K562 (cell line): ENCODE measurements around the gene DNAJC25. TPM values are rescaled to one million over a fixed set of nuclear protein-coding genes. Genes with fewer than 3 reads are reported as not detected.

Experiments used
- ARNT ChIP-seq, 2 experiments: fragments of 450-650 bp; IDR thresholded peaks; 2 replicates each; pipeline ENCODE4 v1.6.1; 2016; ENCODE audit warnings: mild to moderate bottlenecking in 1 of 2
- EP300 ChIP-seq: IDR thresholded peaks from 2 replicates; pipeline ENCODE4 v1.6.1; 2012; ENCODE audit warnings: low read length, improper control_type of control experiment
- FOXP1 ChIP-seq: sonication (generic); formaldehyde crosslinking; IDR thresholded peaks from 2 replicates; pipeline ENCODE4 v1.8.0; 2022; ENCODE audit warnings: mild to moderate bottlenecking, missing genetic modification reagents
- GMEB1 ChIP-seq: fragments of 250-450 bp; sonication (Bioruptor Pico); IDR thresholded peaks from 2 replicates; pipeline ENCODE4 v1.4.0; 2020; ENCODE audit warnings: mild to moderate bottlenecking
- JUN ChIP-seq, 2 experiments: sonication (generic) in 1 of 2; formaldehyde crosslinking in 1 of 2; IDR thresholded peaks; 2 replicates each; pipeline versions ENCODE4 v1.6.1 to v1.8.0; 2012 to 2022; ENCODE audit warnings: borderline replicate concordance in 2 of 2, mild to moderate bottlenecking in 2 of 2, improper control_type of control experiment in 1 of 2, low read depth in 1 of 2, low read length in 1 of 2, missing genetic modification reagents in 1 of 2
- JUND ChIP-seq, 2 experiments: IDR thresholded peaks; 2 replicates in 1 of 2; 3 replicates in 1 of 2; pipeline ENCODE4 v1.6.1; 2011; ENCODE audit warnings: borderline replicate concordance in 2 of 2, low read depth in 2 of 2, low read length in 2 of 2, improper control_type of control experiment in 1 of 2, missing biosample characterization in 1 of 2, missing genetic modification characterization in 1 of 2, missing genetic modification reagents in 1 of 2
- NCOR1 ChIP-seq: fragments of 450-650 bp; IDR thresholded peaks from 2 replicates; pipeline ENCODE4 v1.6.1; 2016; ENCODE audit warnings: mild to moderate bottlenecking, moderate library complexity
- NFIC ChIP-seq: fragments of 450-650 bp; IDR thresholded peaks from 2 replicates; pipeline ENCODE4 v1.6.1; 2017; ENCODE audit warnings: mild to moderate bottlenecking, inconsistent platforms
- PML ChIP-seq: IDR thresholded peaks from 2 replicates; pipeline ENCODE4 v1.6.1; 2012; ENCODE audit warnings: low read length, inconsistent platforms
- TAF7 ChIP-seq: fragments of 450-650 bp; IDR thresholded peaks from 2 replicates; pipeline ENCODE4 v1.6.1; 2016; ENCODE audit warnings: missing genetic modification characterization, missing compliant biosample characterization
- ZNF384 ChIP-seq: IDR thresholded peaks from 2 replicates; pipeline ENCODE4 v1.6.1; 2012; ENCODE audit warnings: low read depth, low read length, improper control_type of control experiment
- polyA plus RNA-seq, 8 experiments: library from polyadenylated mRNA; depleted of rRNA in 4 of 8; stranded (reverse) in 5 of 8; unstranded in 3 of 8; fragments of >200 nt; fragmentation: Nextera tagmentation in 2 of 8; fragmentation: Illumina TruSeq in 1 of 8; extraction: Ambion mirVana in 2 of 8; extraction: Trizol in 1 of 8; gene quantifications; 2 replicates each; pipeline versions ENCODE4 v1.2.1 to v1.2.3, GENCODE V29; 2011 to 2014; ENCODE audit warnings: inconsistent platforms in 1 of 8, missing spikeins in 1 of 8
- total RNA-seq, 7 experiments: library from RNA; depleted of rRNA in 6 of 7; stranded (reverse); fragments of >200 nt in 6 of 7; fragmentation: Illumina TruSeq in 2 of 7; extraction: Trizol in 2 of 7; gene quantifications; 2 replicates each; pipeline versions ENCODE4 v1.2.1 to v1.2.3, GENCODE V29; 2011 to 2021; ENCODE audit warnings: low replicate concordance in 1 of 7
- TF ChIP-seq, protein P1 (sequence below): fragments of 200-800 bp; sonication (Bioruptor generic); IDR thresholded peaks from 2 replicates; pipeline ENCODE4 v1.6.1; 2016; ENCODE audit warnings: missing genetic modification characterization, missing compliant biosample characterization
- TF ChIP-seq, protein P2 (sequence below), 2 experiments: fragments of 450-650 bp; IDR thresholded peaks; 2 replicates each; pipeline ENCODE4 v1.6.1; 2016; ENCODE audit warnings: mild to moderate bottlenecking in 2 of 2, borderline replicate concordance in 1 of 2, low read depth in 1 of 2, moderate library complexity in 1 of 2

DNAJC25 gene
- total and polyA plus RNA-seq, 9 of the 15 experiments (the other 6 are each of a cell fraction or from before 2014, with no cell fraction given) = 3.7 to 11.2 (median 7.1) TPM

DNA sequence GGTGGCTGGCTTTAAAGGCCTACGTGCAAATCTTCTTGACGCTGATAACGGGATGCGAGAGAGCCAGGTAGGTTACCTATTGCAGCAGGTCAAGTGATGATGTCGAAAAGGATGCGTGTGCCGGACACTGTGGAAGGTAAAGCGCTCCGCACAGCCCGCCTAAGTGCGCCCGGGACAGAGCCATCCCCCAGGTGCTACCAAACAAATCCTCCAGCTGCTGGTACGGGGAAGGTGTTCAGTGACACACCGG lies 245 bp upstream of the DNAJC25 start (continued):
- TF ChIP-seq, protein P1, sequence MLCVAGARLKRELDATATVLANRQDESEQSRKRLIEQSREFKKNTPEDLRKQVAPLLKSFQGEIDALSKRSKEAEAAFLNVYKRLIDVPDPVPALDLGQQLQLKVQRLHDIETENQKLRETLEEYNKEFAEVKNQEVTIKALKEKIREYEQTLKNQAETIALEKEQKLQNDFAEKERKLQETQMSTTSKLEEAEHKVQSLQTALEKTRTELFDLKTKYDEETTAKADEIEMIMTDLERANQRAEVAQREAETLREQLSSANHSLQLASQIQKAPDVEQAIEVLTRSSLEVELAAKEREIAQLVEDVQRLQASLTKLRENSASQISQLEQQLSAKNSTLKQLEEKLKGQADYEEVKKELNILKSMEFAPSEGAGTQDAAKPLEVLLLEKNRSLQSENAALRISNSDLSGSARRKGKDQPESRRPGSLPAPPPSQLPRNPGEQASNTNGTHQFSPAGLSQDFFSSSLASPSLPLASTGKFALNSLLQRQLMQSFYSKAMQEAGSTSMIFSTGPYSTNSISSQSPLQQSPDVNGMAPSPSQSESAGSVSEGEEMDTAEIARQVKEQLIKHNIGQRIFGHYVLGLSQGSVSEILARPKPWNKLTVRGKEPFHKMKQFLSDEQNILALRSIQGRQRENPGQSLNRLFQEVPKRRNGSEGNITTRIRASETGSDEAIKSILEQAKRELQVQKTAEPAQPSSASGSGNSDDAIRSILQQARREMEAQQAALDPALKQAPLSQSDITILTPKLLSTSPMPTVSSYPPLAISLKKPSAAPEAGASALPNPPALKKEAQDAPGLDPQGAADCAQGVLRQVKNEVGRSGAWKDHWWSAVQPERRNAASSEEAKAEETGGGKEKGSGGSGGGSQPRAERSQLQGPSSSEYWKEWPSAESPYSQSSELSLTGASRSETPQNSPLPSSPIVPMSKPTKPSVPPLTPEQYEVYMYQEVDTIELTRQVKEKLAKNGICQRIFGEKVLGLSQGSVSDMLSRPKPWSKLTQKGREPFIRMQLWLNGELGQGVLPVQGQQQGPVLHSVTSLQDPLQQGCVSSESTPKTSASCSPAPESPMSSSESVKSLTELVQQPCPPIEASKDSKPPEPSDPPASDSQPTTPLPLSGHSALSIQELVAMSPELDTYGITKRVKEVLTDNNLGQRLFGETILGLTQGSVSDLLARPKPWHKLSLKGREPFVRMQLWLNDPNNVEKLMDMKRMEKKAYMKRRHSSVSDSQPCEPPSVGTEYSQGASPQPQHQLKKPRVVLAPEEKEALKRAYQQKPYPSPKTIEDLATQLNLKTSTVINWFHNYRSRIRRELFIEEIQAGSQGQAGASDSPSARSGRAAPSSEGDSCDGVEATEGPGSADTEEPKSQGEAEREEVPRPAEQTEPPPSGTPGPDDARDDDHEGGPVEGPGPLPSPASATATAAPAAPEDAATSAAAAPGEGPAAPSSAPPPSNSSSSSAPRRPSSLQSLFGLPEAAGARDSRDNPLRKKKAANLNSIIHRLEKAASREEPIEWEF (CRISPR knock-in tag) = no peak
- TF ChIP-seq, protein P2, sequence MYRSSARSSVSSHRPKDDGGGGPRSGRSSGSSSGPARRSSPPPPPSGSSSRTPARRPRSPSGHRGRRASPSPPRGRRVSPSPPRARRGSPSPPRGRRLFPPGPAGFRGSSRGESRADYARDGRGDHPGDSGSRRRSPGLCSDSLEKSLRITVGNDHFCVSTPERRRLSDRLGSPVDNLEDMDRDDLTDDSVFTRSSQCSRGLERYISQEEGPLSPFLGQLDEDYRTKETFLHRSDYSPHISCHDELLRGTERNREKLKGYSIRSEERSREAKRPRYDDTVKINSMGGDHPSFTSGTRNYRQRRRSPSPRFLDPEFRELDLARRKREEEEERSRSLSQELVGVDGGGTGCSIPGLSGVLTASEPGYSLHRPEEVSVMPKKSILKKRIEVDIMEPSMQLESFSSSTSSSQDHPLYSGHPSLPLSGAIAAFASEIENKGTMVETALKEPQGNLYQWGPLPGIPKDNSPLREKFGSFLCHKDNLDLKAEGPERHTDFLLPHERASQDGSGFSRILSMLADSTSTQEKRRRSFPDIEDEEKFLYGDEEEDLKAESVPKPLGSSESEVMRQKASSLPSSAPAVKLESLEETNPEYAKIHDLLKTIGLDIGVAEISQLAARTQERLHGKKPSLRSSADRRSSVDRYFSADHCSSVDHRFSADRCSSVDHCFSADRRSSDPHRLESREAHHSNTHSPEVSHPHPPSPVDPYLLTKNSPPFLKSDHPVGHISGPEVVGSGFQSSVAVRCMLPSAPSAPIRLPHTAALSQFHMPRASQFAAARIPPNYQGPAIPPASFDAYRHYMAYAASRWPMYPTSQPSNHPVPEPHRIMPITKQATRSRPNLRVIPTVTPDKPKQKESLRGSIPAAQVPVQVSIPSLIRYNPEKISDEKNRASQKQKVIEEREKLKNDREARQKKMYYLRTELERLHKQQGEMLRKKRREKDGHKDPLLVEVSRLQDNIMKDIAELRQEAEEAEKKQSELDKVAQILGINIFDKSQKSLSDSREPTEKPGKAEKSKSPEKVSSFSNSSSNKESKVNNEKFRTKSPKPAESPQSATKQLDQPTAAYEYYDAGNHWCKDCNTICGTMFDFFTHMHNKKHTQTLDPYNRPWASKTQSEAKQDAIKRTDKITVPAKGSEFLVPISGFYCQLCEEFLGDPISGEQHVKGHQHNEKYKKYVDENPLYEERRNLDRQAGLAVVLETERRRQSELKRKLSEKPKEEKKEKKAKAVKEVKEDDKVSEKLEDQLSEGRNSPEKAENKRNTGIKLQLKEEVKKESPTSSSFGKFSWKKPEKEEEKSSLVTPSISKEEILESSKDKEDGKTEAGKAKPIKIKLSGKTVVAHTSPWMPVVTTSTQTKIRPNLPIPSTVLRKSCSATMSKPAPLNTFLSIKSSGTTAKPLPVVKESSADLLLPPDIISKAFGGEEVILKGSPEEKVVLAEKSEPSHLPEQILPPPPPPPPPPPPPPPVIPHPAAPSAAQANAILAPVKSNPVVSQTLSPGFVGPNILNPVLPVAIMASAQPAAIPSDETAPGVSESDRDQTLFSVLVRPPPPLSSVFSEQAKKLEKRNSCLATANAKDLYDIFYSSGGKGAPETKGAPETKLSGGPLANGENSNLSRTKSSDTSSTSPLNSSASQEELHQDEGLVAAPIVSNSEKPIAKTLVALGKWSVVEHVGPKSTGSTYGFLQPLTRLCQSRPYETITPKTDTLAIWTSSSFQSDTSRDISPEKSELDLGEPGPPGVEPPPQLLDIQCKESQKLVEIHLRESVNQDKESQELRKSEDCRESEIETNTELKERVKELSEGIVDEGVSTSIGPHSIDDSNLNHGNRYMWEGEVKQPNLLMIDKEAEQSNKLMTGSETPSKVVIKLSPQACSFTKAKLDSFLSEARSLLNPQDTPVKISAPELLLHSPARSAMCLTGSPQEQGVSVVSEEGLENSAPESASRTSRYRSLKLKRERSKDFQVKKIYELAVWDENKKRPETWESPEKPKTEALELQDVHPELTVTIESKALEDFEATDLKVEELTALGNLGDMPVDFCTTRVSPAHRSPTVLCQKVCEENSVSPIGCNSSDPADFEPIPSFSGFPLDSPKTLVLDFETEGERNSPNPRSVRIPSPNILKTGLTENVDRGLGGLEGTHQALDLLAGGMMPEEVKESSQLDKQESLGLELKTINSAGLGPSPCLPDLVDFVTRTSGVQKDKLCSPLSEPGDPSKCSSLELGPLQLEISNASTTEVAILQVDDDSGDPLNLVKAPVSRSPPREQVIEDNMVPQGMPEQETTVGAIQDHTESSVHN (IDR thresholded peaks at IDR 0.05; ENCODE audit: borderline replicate concordance in 1 of 2, low read depth in 1 of 2) = no peak
- TF ChIP-seq ZNF384 (no peak), EP300 (no peak), PML (no peak), TAF7 (tag) (peak; percentile 27; the same call in 1 of the 2 replicates), NCOR1 (no peak), JUND (IDR thresholded peaks at IDR 0.05; ENCODE audit: borderline replicate concordance, low read depth, low read length) (peak; percentile 77), JUND (tag; IDR thresholded peaks at IDR 0.05; ENCODE audit: borderline replicate concordance, low read depth, low read length) (0 out of 3 replicates have a peak, but pooled peaks have one; percentile 60), FOXP1 (CRISPR knock-in tag) (no peak), NFIC (no peak), GMEB1 (CRISPR knock-in tag) (no peak), ARNT (IDR thresholded peaks at IDR 0.05) (0 out of 4 replicates have a peak, but pooled peaks of 1 of the 2 experiments have one; percentile 39), JUN (IDR thresholded peaks at IDR 0.05; ENCODE audit: borderline replicate concordance, low read depth, low read length) (no peak), JUN (CRISPR knock-in tag; IDR thresholded peaks at IDR 0.05; ENCODE audit: borderline replicate concordance) (no peak)
